Measurements from ENCODE around the gene TMEM184B.

TMEM184B gene

DNA sequence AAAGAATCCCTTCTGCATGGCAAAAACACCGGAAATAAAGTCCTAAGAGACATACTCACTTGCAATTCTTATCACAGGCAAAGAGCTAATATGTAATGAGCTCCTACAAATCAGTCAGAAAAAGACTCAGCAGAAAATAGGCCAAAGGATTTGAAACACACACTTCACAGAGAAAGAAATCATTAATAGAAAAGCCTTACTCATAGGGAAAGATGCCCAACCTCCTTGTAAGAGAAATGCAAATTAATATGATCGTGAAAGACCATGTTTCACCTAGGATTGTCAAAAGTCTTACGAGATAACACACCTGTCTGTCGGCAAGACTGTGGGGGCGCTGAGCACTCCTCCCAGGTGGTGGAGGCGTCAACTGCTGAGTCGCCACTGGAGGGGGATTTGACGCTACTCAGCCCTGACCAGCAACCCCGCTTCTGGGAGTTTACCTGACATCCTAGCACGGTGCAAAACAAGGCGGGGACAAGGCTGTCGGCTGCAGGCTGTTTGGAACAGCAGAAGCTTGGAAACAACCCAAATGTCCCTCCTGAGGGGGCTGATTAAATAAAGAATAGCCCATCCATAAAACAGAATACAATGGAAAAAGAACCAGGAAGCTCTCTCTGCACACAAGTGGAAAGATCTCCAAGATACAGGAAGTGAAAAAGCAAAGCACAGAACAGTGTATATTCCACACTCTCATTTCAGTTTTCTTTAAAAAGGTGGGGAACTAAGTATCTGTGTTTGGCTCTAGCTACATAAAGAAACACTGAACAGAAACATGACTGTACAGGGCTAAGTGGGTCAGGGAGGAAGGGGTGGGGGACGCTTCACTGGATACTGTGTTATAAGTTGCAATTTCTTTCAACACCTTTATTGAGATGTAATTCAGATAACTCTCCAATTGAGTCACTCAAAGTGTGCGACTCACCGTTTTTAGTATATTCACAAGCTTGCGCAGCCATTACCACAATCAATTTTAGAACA lies 33.0 kb upstream of the TMEM184B start:
- Histone ChIP-seq H3K9ac (ENCODE audit: low read depth, low read length, poor library complexity, severe bottlenecking) (peak overlapping the region; percentile 18), H3K4me3 (ENCODE audit: low read length, poor library complexity, severe bottlenecking) (no peak overlapping the region), H3K9me2 (replicated peaks; ENCODE audit: low read depth, low read length) (no peaks in the 10 kb centered on the region), H4K20me1 (ENCODE audit: insufficient read depth, low read length, poor library complexity, severe bottlenecking) (peaks cover 72% of the 10 kb centered on the region), H3K27me3 (ENCODE audit: insufficient read depth, low read length, poor library complexity, severe bottlenecking) (no peaks in the 10 kb centered on the region), H3K36me3 (ENCODE audit: insufficient read depth, low read length) (peaks cover 65% of the 10 kb centered on the region; the same call in 1 of the 2 replicates), H2AFZ (ENCODE audit: low read length) (no peak overlapping the region), H3K79me2 (ENCODE audit: insufficient read depth, low read length) (peaks cover 77% of the 10 kb centered on the region), H3K9me3 (ENCODE audit: insufficient read depth, low read depth, low read length) (no peaks in the 10 kb centered on the region), H3F3A (ENCODE audit: low read depth) (peaks cover 4% of the 10 kb centered on the region; the same call in 1 of the 2 replicates), H3K4me1 (ENCODE audit: insufficient read depth, low read length, poor library complexity, severe bottlenecking) (peaks cover 11% of the 10 kb centered on the region), H3K4me2 (ENCODE audit: low read depth, low read length, poor library complexity, severe bottlenecking) (peak overlapping the region; percentile 10)
- TF ChIP-seq, protein P1, sequence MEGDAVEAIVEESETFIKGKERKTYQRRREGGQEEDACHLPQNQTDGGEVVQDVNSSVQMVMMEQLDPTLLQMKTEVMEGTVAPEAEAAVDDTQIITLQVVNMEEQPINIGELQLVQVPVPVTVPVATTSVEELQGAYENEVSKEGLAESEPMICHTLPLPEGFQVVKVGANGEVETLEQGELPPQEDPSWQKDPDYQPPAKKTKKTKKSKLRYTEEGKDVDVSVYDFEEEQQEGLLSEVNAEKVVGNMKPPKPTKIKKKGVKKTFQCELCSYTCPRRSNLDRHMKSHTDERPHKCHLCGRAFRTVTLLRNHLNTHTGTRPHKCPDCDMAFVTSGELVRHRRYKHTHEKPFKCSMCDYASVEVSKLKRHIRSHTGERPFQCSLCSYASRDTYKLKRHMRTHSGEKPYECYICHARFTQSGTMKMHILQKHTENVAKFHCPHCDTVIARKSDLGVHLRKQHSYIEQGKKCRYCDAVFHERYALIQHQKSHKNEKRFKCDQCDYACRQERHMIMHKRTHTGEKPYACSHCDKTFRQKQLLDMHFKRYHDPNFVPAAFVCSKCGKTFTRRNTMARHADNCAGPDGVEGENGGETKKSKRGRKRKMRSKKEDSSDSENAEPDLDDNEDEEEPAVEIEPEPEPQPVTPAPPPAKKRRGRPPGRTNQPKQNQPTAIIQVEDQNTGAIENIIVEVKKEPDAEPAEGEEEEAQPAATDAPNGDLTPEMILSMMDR (conservative IDR thresholded peaks at IDR 0.05; ENCODE audit: low read length) = no peak
- no peak for TF ChIP-seq EZH2phosphoT487 (IDR thresholded peaks at IDR 0.05; ENCODE audit: borderline replicate concordance)

DNA sequence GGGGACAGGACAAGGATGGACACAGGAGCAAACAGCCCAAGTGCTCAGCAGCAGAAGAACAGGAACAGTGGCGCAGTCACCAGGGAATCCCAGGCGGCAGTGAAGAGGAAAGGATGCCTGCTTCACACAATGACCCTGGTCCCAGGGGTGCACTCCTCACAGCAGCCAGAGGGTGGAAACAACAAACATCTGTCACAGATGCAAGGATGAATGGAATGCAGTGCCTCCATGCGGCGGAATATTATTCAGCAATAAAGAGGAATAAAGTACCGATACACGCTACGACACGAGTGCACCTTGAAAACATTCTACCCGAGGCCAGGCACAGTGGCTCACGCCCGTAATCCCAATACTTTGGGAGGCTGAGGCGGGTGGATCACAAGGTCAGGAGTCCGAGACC lies 31.7 kb upstream of the TMEM184B start:
- no peak overlapping the region for H2AFZ ChIP-seq (ENCODE audit: low read length)
- H4K20me1 ChIP-seq (ENCODE audit: insufficient read depth, low read length, poor library complexity, severe bottlenecking) = peaks cover 60% of the 10 kb centered on the region
- no peaks in the 10 kb centered on the region for H3K27me3 ChIP-seq (ENCODE audit: insufficient read depth, low read length, poor library complexity, severe bottlenecking)
- TF ChIP-seq, protein P1 (conservative IDR thresholded peaks at IDR 0.05; ENCODE audit: low read length) = no peak
- no peak for TF ChIP-seq EZH2phosphoT487 (IDR thresholded peaks at IDR 0.05; ENCODE audit: borderline replicate concordance)
- peaks cover 71% of the 10 kb centered on the region; the same call in 1 of the 2 replicates for H3K36me3 ChIP-seq (ENCODE audit: insufficient read depth, low read length)
- peaks cover 8% of the 10 kb centered on the region for H3K4me1 ChIP-seq (ENCODE audit: insufficient read depth, low read length, poor library complexity, severe bottlenecking)
- H3K9ac ChIP-seq (ENCODE audit: low read depth, low read length, poor library complexity, severe bottlenecking) = no peak overlapping the region
- no peak overlapping the region for H3K4me2 ChIP-seq (ENCODE audit: low read depth, low read length, poor library complexity, severe bottlenecking)
- H3K9me2 ChIP-seq (replicated peaks; ENCODE audit: low read depth, low read length) = no peaks in the 10 kb centered on the region
- H3K4me3 ChIP-seq (ENCODE audit: low read length, poor library complexity, severe bottlenecking) = no peak overlapping the region
- H3F3A ChIP-seq (ENCODE audit: low read depth) = peaks cover 4% of the 10 kb centered on the region; the same call in 1 of the 2 replicates
- peaks cover 64% of the 10 kb centered on the region for H3K79me2 ChIP-seq (ENCODE audit: insufficient read depth, low read length)
- no peaks in the 10 kb centered on the region for H3K9me3 ChIP-seq (ENCODE audit: insufficient read depth, low read depth, low read length)

DNA sequence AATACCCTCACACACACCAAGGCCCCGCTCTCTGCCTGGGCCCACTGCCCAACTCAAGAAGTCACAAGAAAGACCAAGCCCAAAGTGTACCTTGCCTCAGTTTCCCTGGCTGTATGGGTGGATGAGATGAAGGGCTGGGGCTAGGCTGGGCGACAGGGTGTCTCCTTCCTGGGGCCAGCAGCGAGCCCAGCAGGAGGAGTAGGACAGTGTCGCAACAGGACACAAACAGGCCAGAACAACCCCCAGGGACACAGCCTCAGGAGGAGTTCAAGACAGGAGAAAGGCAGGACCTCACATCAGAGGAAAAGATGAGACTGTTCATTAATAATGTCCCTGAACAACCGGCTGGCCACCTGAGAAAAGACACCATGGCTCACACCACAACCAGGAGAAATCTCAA lies 31.2 kb upstream of the TMEM184B start:
- peaks cover 4% of the 10 kb centered on the region; the same call in 1 of the 2 replicates for H3F3A ChIP-seq (ENCODE audit: low read depth)
- no peak overlapping the region for H3K9ac ChIP-seq (ENCODE audit: low read depth, low read length, poor library complexity, severe bottlenecking)
- H3K36me3 ChIP-seq (ENCODE audit: insufficient read depth, low read length) = peaks cover 77% of the 10 kb centered on the region; the same call in 1 of the 2 replicates
- peaks cover 57% of the 10 kb centered on the region for H4K20me1 ChIP-seq (ENCODE audit: insufficient read depth, low read length, poor library complexity, severe bottlenecking)
- H2AFZ ChIP-seq (ENCODE audit: low read length) = no peak overlapping the region
- peaks cover 8% of the 10 kb centered on the region for H3K4me1 ChIP-seq (ENCODE audit: insufficient read depth, low read length, poor library complexity, severe bottlenecking)
- H3K4me2 ChIP-seq (ENCODE audit: low read depth, low read length, poor library complexity, severe bottlenecking) = no peak overlapping the region
- peaks cover 60% of the 10 kb centered on the region for H3K79me2 ChIP-seq (ENCODE audit: insufficient read depth, low read length)
- TF ChIP-seq, protein P1 (conservative IDR thresholded peaks at IDR 0.05; ENCODE audit: low read length) = no peak
- no peak for TF ChIP-seq EZH2phosphoT487 (IDR thresholded peaks at IDR 0.05; ENCODE audit: borderline replicate concordance)
- H3K9me3 ChIP-seq (ENCODE audit: insufficient read depth, low read depth, low read length) = no peaks in the 10 kb centered on the region
- H3K4me3 ChIP-seq (ENCODE audit: low read length, poor library complexity, severe bottlenecking) = no peak overlapping the region
- H3K9me2 ChIP-seq (replicated peaks; ENCODE audit: low read depth, low read length) = no peaks in the 10 kb centered on the region
- no peaks in the 10 kb centered on the region for H3K27me3 ChIP-seq (ENCODE audit: insufficient read depth, low read length, poor library complexity, severe bottlenecking)

All from Loucy (cell line).